ENCODE data around the gene ZDHHC11B.
"Not testable (repeated sequence)": the region's sequence is repeated elsewhere in the genome, so short reads cannot be mapped to it uniquely, and the experiment has no call there.

The ZDHHC11B gene

GRCh38 chr5:756171-756570 is 28.4 kb downstream of the ZDHHC11B start:
- peaks cover 11% of the 10 kb centered on the region for H3K27me3 ChIP-seq (ENCODE audit: insufficient read depth, insufficient read length)
- H3K36me3 ChIP-seq (ENCODE audit: insufficient read depth, insufficient read length, low read length) = no peaks in the 10 kb centered on the region
- no peak overlapping the region for H3K4me3 ChIP-seq (ENCODE audit: insufficient read length, low read depth)
- DNase-seq (ENCODE audit: low read depth, low spot score) = no peak
- TF ChIP-seq ZNF274 (IDR thresholded peaks at IDR 0.05; ENCODE audit: low read depth, low read length) = no peak
- no peak for TF ChIP-seq SUZ12 (IDR thresholded peaks at IDR 0.05; ENCODE audit: extremely low read depth, insufficient read depth, insufficient read length)
- TF ChIP-seq YY1 (IDR thresholded peaks at IDR 0.05; ENCODE audit: insufficient read depth, insufficient read length) = no peak
- H3K9me3 ChIP-seq (ENCODE audit: insufficient read depth, low read length) = no peaks in the 10 kb centered on the region
- H3K9ac ChIP-seq (ENCODE audit: insufficient read length, low read depth) = no peak overlapping the region
- H3K4me1 ChIP-seq (ENCODE audit: insufficient read depth, insufficient read length) = peaks cover 19% of the 10 kb centered on the region

GRCh38 chr5:754143-754632 is 30.3 kb downstream of the ZDHHC11B start:
- not testable (repeated sequence) for H3K9ac ChIP-seq (ENCODE audit: insufficient read length, low read depth); H3K9me3 ChIP-seq (ENCODE audit: insufficient read depth, low read length); H3K27me3 ChIP-seq (ENCODE audit: insufficient read depth, insufficient read length); DNase-seq (ENCODE audit: low read depth, low spot score); H3K36me3 ChIP-seq (ENCODE audit: insufficient read depth, insufficient read length, low read length); H3K4me3 ChIP-seq (ENCODE audit: insufficient read length, low read depth)
- H3K4me1 ChIP-seq (ENCODE audit: insufficient read depth, insufficient read length) = peaks cover 16% of the 10 kb centered on the region

GRCh38 chr5:753567-754142 is 30.9 kb downstream of the ZDHHC11B start:
- H3K9me3 ChIP-seq (ENCODE audit: insufficient read depth, low read length); DNase-seq (ENCODE audit: low read depth, low spot score); H3K27me3 ChIP-seq (ENCODE audit: insufficient read depth, insufficient read length); H3K36me3 ChIP-seq (ENCODE audit: insufficient read depth, insufficient read length, low read length); H3K4me3 ChIP-seq (ENCODE audit: insufficient read length, low read depth); H3K9ac ChIP-seq (ENCODE audit: insufficient read length, low read depth): not testable (repeated sequence)
- peaks cover 14% of the 10 kb centered on the region for H3K4me1 ChIP-seq (ENCODE audit: insufficient read depth, insufficient read length)

- not testable (repeated sequence) for H3K9me3 ChIP-seq (ENCODE audit: insufficient read depth, low read length); H3K4me3 ChIP-seq (ENCODE audit: insufficient read length, low read depth); H3K27me3 ChIP-seq (ENCODE audit: insufficient read depth, insufficient read length); H3K4me1 ChIP-seq (ENCODE audit: insufficient read depth, insufficient read length); H3K9ac ChIP-seq (ENCODE audit: insufficient read length, low read depth); DNase-seq (ENCODE audit: low read depth, low spot score); H3K36me3 ChIP-seq (ENCODE audit: insufficient read depth, insufficient read length, low read length)
These were observed 31.9 kb downstream of the ZDHHC11B start for GRCh38 chr5:752532-753115.

GRCh38 chr5:751992-752391 is 32.5 kb downstream of the ZDHHC11B start:
- not testable (repeated sequence) for H3K27me3 ChIP-seq (ENCODE audit: insufficient read depth, insufficient read length); H3K9ac ChIP-seq (ENCODE audit: insufficient read length, low read depth); DNase-seq (ENCODE audit: low read depth, low spot score); H3K4me3 ChIP-seq (ENCODE audit: insufficient read length, low read depth); H3K4me1 ChIP-seq (ENCODE audit: insufficient read depth, insufficient read length); H3K9me3 ChIP-seq (ENCODE audit: insufficient read depth, low read length); H3K36me3 ChIP-seq (ENCODE audit: insufficient read depth, insufficient read length, low read length)

- H3K4me3 ChIP-seq (ENCODE audit: insufficient read length, low read depth) = no peak overlapping the region
- TF ChIP-seq SUZ12 (IDR thresholded peaks at IDR 0.05; ENCODE audit: extremely low read depth, insufficient read depth, insufficient read length) (no peak), YY1 (IDR thresholded peaks at IDR 0.05; ENCODE audit: insufficient read depth, insufficient read length) (no peak), ZNF274 (IDR thresholded peaks at IDR 0.05; ENCODE audit: low read depth, low read length) (no peak)
- no peak overlapping the region for H3K9ac ChIP-seq (ENCODE audit: insufficient read length, low read depth)
- DNase-seq (ENCODE audit: low read depth, low spot score) = no peak
- no peaks in the 10 kb centered on the region for H3K9me3 ChIP-seq (ENCODE audit: insufficient read depth, low read length)
- peaks cover 3% of the 10 kb centered on the region for H3K4me1 ChIP-seq (ENCODE audit: insufficient read depth, insufficient read length)
- H3K36me3 ChIP-seq (ENCODE audit: insufficient read depth, insufficient read length, low read length) = no peaks in the 10 kb centered on the region
- H3K27me3 ChIP-seq (ENCODE audit: insufficient read depth, insufficient read length) = peaks cover 3% of the 10 kb centered on the region
These were observed 33.0 kb downstream of the ZDHHC11B start for GRCh38 chr5:751496-751895.

GRCh38 chr5:750226-750625 is 34.3 kb downstream of the ZDHHC11B start:
- H3K4me3 ChIP-seq (ENCODE audit: insufficient read length, low read depth); H3K36me3 ChIP-seq (ENCODE audit: insufficient read depth, insufficient read length, low read length); H3K9ac ChIP-seq (ENCODE audit: insufficient read length, low read depth); DNase-seq (ENCODE audit: low read depth, low spot score); H3K9me3 ChIP-seq (ENCODE audit: insufficient read depth, low read length); H3K27me3 ChIP-seq (ENCODE audit: insufficient read depth, insufficient read length); H3K4me1 ChIP-seq (ENCODE audit: insufficient read depth, insufficient read length): not testable (repeated sequence)

- Histone ChIP-seq H3K4me3 (ENCODE audit: insufficient read length, low read depth) (no peak overlapping the region), H3K27me3 (ENCODE audit: insufficient read depth, insufficient read length) (peaks cover under 1% of the 10 kb centered on the region), H3K9ac (ENCODE audit: insufficient read length, low read depth) (no peak overlapping the region), H3K9me3 (ENCODE audit: insufficient read depth, low read length) (no peaks in the 10 kb centered on the region), H3K4me1 (ENCODE audit: insufficient read depth, insufficient read length) (no peaks in the 10 kb centered on the region), H3K36me3 (ENCODE audit: insufficient read depth, insufficient read length, low read length) (no peaks in the 10 kb centered on the region)
- no peak for DNase-seq (ENCODE audit: low read depth, low spot score)
- TF ChIP-seq SUZ12 (IDR thresholded peaks at IDR 0.05; ENCODE audit: extremely low read depth, insufficient read depth, insufficient read length) = no peak
- no peak for TF ChIP-seq YY1 (IDR thresholded peaks at IDR 0.05; ENCODE audit: insufficient read depth, insufficient read length)
- no peak for TF ChIP-seq ZNF274 (IDR thresholded peaks at IDR 0.05; ENCODE audit: low read depth, low read length)
These were observed 35.3 kb downstream of the ZDHHC11B start for GRCh38 chr5:749101-749670.

- H3K4me3 ChIP-seq (ENCODE audit: insufficient read length, low read depth); H3K36me3 ChIP-seq (ENCODE audit: insufficient read depth, insufficient read length, low read length); H3K4me1 ChIP-seq (ENCODE audit: insufficient read depth, insufficient read length); H3K27me3 ChIP-seq (ENCODE audit: insufficient read depth, insufficient read length); H3K9ac ChIP-seq (ENCODE audit: insufficient read length, low read depth); DNase-seq (ENCODE audit: low read depth, low spot score); H3K9me3 ChIP-seq (ENCODE audit: insufficient read depth, low read length): not testable (repeated sequence)
These were observed 36.2 kb downstream of the ZDHHC11B start for GRCh38 chr5:748011-748980.

GRCh38 chr5:747303-747844 is 37.2 kb downstream of the ZDHHC11B start:
- H3K4me1 ChIP-seq (ENCODE audit: insufficient read depth, insufficient read length); H3K9ac ChIP-seq (ENCODE audit: insufficient read length, low read depth); H3K4me3 ChIP-seq (ENCODE audit: insufficient read length, low read depth); H3K36me3 ChIP-seq (ENCODE audit: insufficient read depth, insufficient read length, low read length); H3K9me3 ChIP-seq (ENCODE audit: insufficient read depth, low read length); DNase-seq (ENCODE audit: low read depth, low spot score); H3K27me3 ChIP-seq (ENCODE audit: insufficient read depth, insufficient read length): not testable (repeated sequence)
